ENCODE measurements around the gene MAP2K5. TPM values are rescaled to one million over a fixed set of nuclear protein-coding genes. Genes with fewer than 3 reads are reported as not detected.

MAP2K5 gene
- total RNA-seq, 1 experiment from 2014 or later, result 13.9 TPM

- Histone ChIP-seq H3K27me3 (no peaks in the 10 kb centered on the region), H3K9me3 (replicated peaks) (no peaks in the 10 kb centered on the region), H3K27ac (no peak overlapping the region), H3K36me3 (no peaks in the 10 kb centered on the region), H3K4me3 (no peak overlapping the region), H3K4me1 (no peaks in the 10 kb centered on the region)
- no peak for DNase-seq
Observed at GRCh38 chr15:67674983-67675382, 132.5 kb downstream of the MAP2K5 start.

DNA sequence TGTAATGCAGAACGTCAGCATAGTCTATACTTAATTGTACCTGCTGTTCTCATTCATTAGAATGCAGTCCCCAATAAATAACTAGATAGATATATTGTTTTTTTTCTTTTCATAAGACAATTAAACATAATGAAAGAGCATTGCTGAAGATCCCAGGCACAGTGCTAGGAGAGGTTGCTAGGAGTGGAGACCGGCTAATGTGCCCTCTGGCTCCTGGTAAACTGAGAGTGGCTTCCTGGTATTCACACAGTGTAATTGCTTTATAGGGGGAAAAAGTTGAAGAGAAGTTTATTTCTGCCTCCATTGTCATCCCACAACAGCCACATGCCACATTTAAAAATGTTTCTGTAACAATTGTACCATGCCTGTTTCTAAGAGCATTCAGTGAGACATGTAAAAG, 135.6 kb downstream of the MAP2K5 start:
- H3K4me3 ChIP-seq, result no peak overlapping the region
- H3K9me3 ChIP-seq (replicated peaks), result no peaks in the 10 kb centered on the region
- 0 out of 2 replicates have a peak, but pooled peaks cover 4% of the 10 kb centered on the region for H3K4me1 ChIP-seq
- DNase-seq, result no peak
- H3K27me3 ChIP-seq, result no peaks in the 10 kb centered on the region
- H3K27ac ChIP-seq, result no peak overlapping the region
- H3K36me3 ChIP-seq, result no peaks in the 10 kb centered on the region

DNA sequence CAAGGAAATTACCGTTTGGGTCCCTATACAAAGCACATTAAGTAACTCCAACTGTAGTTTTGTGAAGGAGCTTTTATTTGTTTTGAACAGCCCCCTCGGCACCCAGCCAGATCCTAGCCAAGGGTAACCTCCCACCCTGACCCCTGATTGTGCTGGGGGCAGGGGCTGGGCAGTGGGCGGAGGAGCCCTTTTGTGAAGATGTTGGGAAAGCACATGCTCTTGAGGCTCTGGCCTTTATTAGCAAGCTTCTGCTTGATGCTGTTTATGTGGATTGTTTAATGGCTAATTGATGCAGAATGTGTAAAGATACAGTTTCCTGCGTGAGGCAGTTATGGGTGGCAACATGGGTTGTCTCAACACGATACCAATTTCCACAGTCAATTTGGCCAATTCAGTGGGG, 136.5 kb downstream of the MAP2K5 start:
- no peaks in the 10 kb centered on the region for H3K36me3 ChIP-seq
- H3K27ac ChIP-seq, result no peak overlapping the region
- H3K4me3 ChIP-seq, result no peak overlapping the region
- 0 out of 2 replicates have a peak, but pooled peaks cover 3% of the 10 kb centered on the region for H3K9me3 ChIP-seq (replicated peaks)
- DNase-seq, result no peak
- H3K27me3 ChIP-seq, result no peaks in the 10 kb centered on the region
- H3K4me1 ChIP-seq, result 0 out of 2 replicates have a peak, but pooled peaks cover 4% of the 10 kb centered on the region

DNA sequence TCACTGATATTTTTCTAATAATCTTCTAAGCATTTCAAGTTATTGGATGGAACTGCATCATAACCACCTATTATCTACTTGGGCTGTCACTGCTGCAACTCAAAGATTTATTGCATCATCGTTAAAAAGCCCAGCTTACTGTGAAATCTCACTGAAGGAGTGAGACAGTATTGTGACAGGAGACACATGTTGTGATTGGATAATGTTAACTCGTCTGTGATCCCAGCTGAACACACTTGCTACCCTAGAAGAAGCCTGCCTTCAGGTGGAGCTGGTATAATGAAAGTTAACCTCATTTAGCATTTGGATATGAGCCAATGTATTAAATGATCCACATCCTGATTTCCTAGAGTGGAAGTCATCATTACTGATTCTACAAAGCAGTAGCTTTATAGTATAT, 138.1 kb downstream of the MAP2K5 start:
- Histone ChIP-seq H3K27me3 (no peaks in the 10 kb centered on the region), H3K9me3 (replicated peaks) (peaks cover 15% of the 10 kb centered on the region), H3K4me3 (no peak overlapping the region), H3K36me3 (no peaks in the 10 kb centered on the region), H3K27ac (no peak overlapping the region), H3K4me1 (0 out of 2 replicates have a peak, but pooled peaks cover 4% of the 10 kb centered on the region)
- peak in 1 of 2 experiments; percentile 21 for DNase-seq

- Histone ChIP-seq H3K27ac (no peak overlapping the region), H3K4me3 (no peak overlapping the region), H3K36me3 (no peaks in the 10 kb centered on the region), H3K4me1 (0 out of 2 replicates have a peak, but pooled peaks cover 4% of the 10 kb centered on the region), H3K9me3 (replicated peaks) (peaks cover 17% of the 10 kb centered on the region), H3K27me3 (no peaks in the 10 kb centered on the region)
- DNase-seq, result peak; percentile 19 to 76
Observed at GRCh38 chr15:67685008-67685599, 142.6 kb downstream of the MAP2K5 start.

DNA sequence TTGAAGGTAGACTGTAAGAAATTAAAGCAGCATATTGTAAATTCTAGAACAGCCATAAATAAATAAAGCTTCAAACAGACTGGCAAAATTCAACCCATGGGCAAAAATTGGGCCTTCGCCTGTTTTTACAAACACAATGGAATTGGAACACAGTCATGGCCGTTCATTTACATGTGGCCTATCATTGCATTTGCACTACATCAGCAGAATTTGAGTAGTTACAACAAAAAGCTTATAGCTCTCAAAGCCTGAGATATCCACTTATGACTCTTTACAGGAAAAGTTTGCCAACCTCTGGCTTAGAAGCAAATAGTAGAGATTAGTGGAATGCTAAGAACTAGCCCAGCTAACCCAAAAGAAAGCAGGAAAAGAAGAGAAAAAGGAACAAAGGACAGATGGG, 143.2 kb downstream of the MAP2K5 start:
- Histone ChIP-seq H3K27me3 (no peaks in the 10 kb centered on the region), H3K4me1 (peaks cover 6% of the 10 kb centered on the region; the same call in 1 of the 2 replicates), H3K27ac (no peak overlapping the region), H3K9me3 (replicated peaks) (peaks cover 17% of the 10 kb centered on the region), H3K4me3 (no peak overlapping the region), H3K36me3 (no peaks in the 10 kb centered on the region)
- DNase-seq, result no peak

DNA sequence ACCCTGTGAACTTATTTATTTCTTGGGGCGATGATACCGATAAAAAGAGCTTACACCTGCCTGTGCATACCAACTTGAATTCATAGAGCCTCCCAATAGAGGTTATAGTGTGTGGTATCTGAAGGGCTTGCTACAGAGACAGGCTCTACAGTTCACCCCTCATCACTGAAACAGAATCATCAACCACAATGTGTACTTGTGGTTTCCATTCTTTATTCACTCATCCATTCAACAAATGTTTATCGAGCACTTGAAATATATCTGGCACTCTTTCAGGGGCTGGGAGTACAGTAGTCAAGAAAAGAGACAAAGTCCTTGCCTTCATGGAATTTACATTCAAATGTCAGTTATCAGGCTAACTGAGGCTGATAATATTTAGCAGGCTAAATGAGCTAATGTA, 148.4 kb downstream of the MAP2K5 start:
- Histone ChIP-seq H3K9me3 (replicated peaks) (no peaks in the 10 kb centered on the region), H3K4me3 (no peak overlapping the region), H3K27ac (0 out of 2 replicates have a peak overlapping the region, but pooled peaks have one; percentile 1), H3K4me1 (peaks cover 17% of the 10 kb centered on the region), H3K36me3 (peaks cover 5% of the 10 kb centered on the region; the same call in 1 of the 2 replicates), H3K27me3 (no peaks in the 10 kb centered on the region)
- DNase-seq, result peak; percentile 56 to 90

DNA sequence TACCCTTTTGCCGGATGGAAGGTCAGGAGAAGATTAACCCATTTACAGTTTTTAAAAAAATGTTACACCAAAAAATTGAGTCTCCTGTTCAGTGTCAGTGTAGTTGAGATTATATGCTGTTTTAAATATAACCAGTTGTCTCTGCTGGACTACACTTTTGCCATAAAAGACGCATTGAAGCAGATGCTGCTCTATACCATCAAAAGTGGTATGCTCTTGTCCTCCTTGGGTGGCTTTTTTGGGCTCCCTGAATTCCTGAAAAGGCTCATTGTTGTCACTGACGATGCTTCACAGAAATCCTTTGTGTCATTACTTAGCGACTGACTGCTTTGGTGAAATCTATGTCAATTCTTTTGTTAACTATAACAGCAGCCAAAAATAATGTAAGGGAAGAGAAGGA, 148.9 kb downstream of the MAP2K5 start:
- Histone ChIP-seq H3K27me3 (no peaks in the 10 kb centered on the region), H3K4me3 (no peak overlapping the region), H3K9me3 (replicated peaks) (no peaks in the 10 kb centered on the region), H3K36me3 (peaks cover 5% of the 10 kb centered on the region; the same call in 1 of the 2 replicates), H3K27ac (0 out of 2 replicates have a peak overlapping the region, but pooled peaks have one; percentile 1), H3K4me1 (peaks cover 17% of the 10 kb centered on the region)
- peak; percentile 63 to 83 for DNase-seq

DNA sequence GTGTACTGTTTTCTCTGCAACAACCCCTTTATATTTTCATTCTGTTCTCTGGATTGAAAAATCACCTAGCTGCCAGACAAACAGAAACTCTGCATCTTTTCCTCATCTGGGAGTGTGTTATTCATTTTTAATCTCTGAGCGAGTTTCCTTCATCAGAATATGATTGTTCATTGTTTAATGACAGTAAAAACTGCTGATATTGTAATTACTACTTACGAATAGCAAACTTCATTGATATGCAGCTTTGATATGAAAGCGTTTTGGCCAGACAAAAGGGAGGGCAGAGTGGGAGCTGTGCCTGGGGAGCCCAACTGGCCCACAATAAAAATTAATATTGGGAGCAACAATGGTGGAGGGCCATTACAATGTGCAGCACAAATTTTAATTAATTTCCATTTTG, 150.1 kb downstream of the MAP2K5 start:
- Histone ChIP-seq H3K36me3 (peaks cover 5% of the 10 kb centered on the region; the same call in 1 of the 2 replicates), H3K4me1 (peaks cover 17% of the 10 kb centered on the region), H3K27ac (no peak overlapping the region), H3K27me3 (no peaks in the 10 kb centered on the region), H3K9me3 (replicated peaks) (no peaks in the 10 kb centered on the region), H3K4me3 (no peak overlapping the region)
- no peak for DNase-seq

DNA sequence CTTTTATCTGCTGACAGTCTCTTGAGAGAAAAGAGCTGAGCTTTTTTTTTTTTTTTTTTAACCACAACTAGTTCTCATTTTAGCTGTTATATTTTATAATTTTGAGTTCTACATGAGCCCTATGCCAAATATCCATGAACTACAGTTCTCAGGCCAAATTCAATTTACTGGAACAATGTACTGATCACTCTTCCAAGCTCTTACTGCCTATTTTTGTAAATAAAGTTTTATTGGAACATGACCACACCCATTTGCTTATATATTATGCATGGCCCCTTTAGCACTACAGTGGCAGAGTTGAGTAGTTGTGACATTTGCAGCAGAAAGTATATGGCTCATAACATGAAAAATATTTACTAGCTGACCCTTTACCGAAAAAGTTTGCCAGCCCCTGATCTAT, 153.6 kb downstream of the MAP2K5 start:
- H3K4me1 ChIP-seq, result peaks cover 12% of the 10 kb centered on the region
- no peak for DNase-seq
- H3K27ac ChIP-seq, result no peak overlapping the region
- peaks cover 9% of the 10 kb centered on the region for H3K36me3 ChIP-seq
- peaks cover 4% of the 10 kb centered on the region; the same call in 1 of the 2 replicates for H3K9me3 ChIP-seq (replicated peaks)
- no peak overlapping the region for H3K4me3 ChIP-seq
- H3K27me3 ChIP-seq, result no peaks in the 10 kb centered on the region

- no peak for DNase-seq
Observed at GRCh38 chr15:67700023-67700422, 157.5 kb downstream of the MAP2K5 start.

GRCh38 chr15:67701669-67702068, 159.2 kb downstream of the MAP2K5 start:
- H3K27ac ChIP-seq, result no peak overlapping the region
- no peaks in the 10 kb centered on the region; the same call in 1 of the 2 replicates for H3K4me1 ChIP-seq
- no peak overlapping the region for H3K4me3 ChIP-seq
- H3K9me3 ChIP-seq (replicated peaks), result peaks cover 4% of the 10 kb centered on the region
- DNase-seq, result no peak
- peaks cover 14% of the 10 kb centered on the region; the same call in 1 of the 2 replicates for H3K36me3 ChIP-seq
- H3K27me3 ChIP-seq, result no peaks in the 10 kb centered on the region

More at GRCh38 chr15:67700023-67700422, 157.5 kb downstream of the MAP2K5 start:
- Histone ChIP-seq H3K4me1 (no peaks in the 10 kb centered on the region; the same call in 1 of the 2 replicates), H3K27me3 (no peaks in the 10 kb centered on the region), H3K36me3 (peaks cover 14% of the 10 kb centered on the region; the same call in 1 of the 2 replicates), H3K27ac (no peak overlapping the region), H3K4me3 (no peak overlapping the region), H3K9me3 (replicated peaks) (peaks cover 4% of the 10 kb centered on the region)

DNA sequence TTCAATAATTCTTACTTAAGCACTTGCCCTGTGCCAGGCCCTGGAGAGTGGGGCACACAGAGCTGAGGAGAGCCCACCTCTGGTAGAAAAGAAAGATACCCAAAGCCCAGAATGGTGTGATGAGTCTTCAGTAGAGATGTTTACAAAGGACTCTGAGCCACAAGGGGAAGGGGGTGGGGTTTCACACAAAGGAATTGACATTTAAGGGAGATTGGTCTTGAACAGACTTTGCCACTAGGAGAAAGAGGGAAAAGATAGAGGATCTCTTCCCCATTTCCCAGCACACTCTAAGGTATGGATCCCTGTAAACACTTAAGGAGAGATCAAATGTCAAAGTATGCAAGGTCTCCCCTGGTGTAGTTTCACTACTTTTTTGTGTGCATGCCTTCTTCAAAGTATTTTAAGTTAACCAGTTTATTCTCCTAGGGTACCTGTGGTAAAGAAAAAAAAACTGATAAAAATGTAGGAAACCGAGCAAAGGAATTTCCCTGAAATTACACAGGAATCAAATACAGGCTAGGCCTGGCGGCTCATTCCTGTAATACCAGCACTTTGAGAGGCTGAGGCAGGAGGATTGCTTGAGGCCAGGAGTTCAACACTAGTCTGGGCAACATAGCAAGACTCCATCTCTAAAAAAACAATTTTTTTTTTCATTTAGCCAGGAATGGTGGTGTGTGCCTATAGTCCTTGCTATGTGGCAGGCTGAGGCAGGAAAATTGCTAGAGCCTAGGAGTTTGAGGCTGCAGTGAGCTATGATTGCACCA, 165.2 kb downstream of the MAP2K5 start:
- no peak overlapping the region for H3K4me3 ChIP-seq
- DNase-seq, result no peak
- no peak overlapping the region for H3K27ac ChIP-seq
- H3K36me3 ChIP-seq, result peaks cover 10% of the 10 kb centered on the region; the same call in 1 of the 2 replicates
- peaks cover 12% of the 10 kb centered on the region; the same call in 1 of the 2 replicates for H3K4me1 ChIP-seq
- H3K27me3 ChIP-seq, result no peaks in the 10 kb centered on the region
- H3K9me3 ChIP-seq (replicated peaks), result no peaks in the 10 kb centered on the region; the same call in 1 of the 2 replicates

- Histone ChIP-seq H3K4me1 (peaks cover 15% of the 10 kb centered on the region), H3K27me3 (no peaks in the 10 kb centered on the region), H3K9me3 (replicated peaks) (no peaks in the 10 kb centered on the region; the same call in 1 of the 2 replicates), H3K36me3 (peaks cover 6% of the 10 kb centered on the region; the same call in 1 of the 2 replicates), H3K4me3 (no peak overlapping the region), H3K27ac (no peak overlapping the region)
- DNase-seq, result no peak
Observed at GRCh38 chr15:67708500-67708899, 166.0 kb downstream of the MAP2K5 start.

DNA sequence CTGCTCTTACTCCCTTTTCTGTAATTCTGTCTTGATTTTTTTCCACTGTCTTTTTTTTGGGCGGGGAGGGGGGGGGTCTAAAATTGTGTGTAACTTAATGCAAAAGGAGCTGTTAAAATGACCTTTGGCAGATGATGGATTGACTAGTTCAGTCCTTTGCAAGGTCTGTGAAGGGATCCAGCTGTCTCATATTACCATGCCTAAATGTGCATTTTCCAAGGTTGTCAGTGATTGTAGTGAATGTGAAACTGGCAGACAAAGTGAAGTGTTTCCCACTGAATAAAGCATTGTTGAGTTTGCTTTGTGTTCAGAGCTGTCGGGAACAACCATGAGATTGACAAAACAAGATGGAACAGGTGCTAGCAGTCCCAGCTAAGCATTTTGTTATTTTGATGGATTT, 172.7 kb downstream of the MAP2K5 start:
- no peaks in the 10 kb centered on the region for H3K9me3 ChIP-seq (replicated peaks)
- no peaks in the 10 kb centered on the region for H3K27me3 ChIP-seq
- H3K27ac ChIP-seq, result peak overlapping the region; percentile 99
- no peak overlapping the region for H3K4me3 ChIP-seq
- H3K4me1 ChIP-seq, result peaks cover 41% of the 10 kb centered on the region
- peak; percentile 86 to 99 for DNase-seq
- H3K36me3 ChIP-seq, result no peaks in the 10 kb centered on the region
